Natural killer cell (primary cell): ENCODE data around the gene PIGZ. TPM values are rescaled to one million over a fixed set of nuclear protein-coding genes. Genes with fewer than 3 reads are reported as not detected.

Experiments
- ATAC-seq, 3 donors: fragments of 150-1000 bp in 2 of 3; fragments of 200-7000 bp in 1 of 3; cut with Tn5 transposase; 1 replicate in 1 of 3; 2 replicates in 2 of 3; pipeline ENCODE4 v1.10.0; 2021; ENCODE audit warnings: mild to moderate bottlenecking in 2 of 3, moderate library complexity in 2 of 3
- DNase-seq, 2 donors: peaks; one replicate each; pipeline versions ENCODE4 v3.0.0 to v3.0.0-alpha.2; 2013 to 2021; ENCODE audit warnings: mixed read lengths in 1 of 2
- H3K27ac ChIP-seq: one replicate; pipeline ENCODE4 v1.5.1; 2013; ENCODE audit warnings: mild to moderate bottlenecking, low read length
- H3K27me3 ChIP-seq: one replicate; pipeline ENCODE4 v1.6.1; 2013; ENCODE audit warnings: low read length; ENCODE audit not compliant: control insufficient read depth, insufficient read depth
- H3K36me3 ChIP-seq: one replicate; pipeline ENCODE4 v1.6.1; 2013; ENCODE audit warnings: low read length; ENCODE audit not compliant: control insufficient read depth, insufficient read depth
- H3K4me1 ChIP-seq: one replicate; pipeline ENCODE4 v1.6.1; 2013; ENCODE audit warnings: low read length; ENCODE audit not compliant: control insufficient read depth, insufficient read depth
- H3K4me3 ChIP-seq: one replicate; pipeline ENCODE4 v1.5.1; 2013; ENCODE audit warnings: low read length
- H3K9me3 ChIP-seq: one replicate; pipeline ENCODE4 v1.6.1; 2013; ENCODE audit warnings: low read length; ENCODE audit not compliant: control insufficient read depth, insufficient read depth
- H3K27ac Mint-ChIP-seq, 2 donors: one replicate each; pipeline ENCODE4 v1.8.0; 2022; ENCODE audit warnings: mild to moderate bottlenecking in 2 of 2, mixed read lengths in 2 of 2, moderate library complexity in 1 of 2
- H3K27me3 Mint-ChIP-seq, 2 donors: one replicate each; pipeline ENCODE4 v1.8.0; 2022; ENCODE audit warnings: low read depth in 2 of 2, mixed read lengths in 2 of 2
- H3K36me3 Mint-ChIP-seq: one replicate; pipeline ENCODE4 v1.8.0; 2022; ENCODE audit warnings: mixed read lengths
- H3K4me1 Mint-ChIP-seq, 2 donors: one replicate each; pipeline ENCODE4 v1.8.0; 2022; ENCODE audit warnings: mixed read lengths in 2 of 2
- H3K4me3 Mint-ChIP-seq: one replicate; pipeline ENCODE4 v1.8.0; 2022; ENCODE audit warnings: mild to moderate bottlenecking, moderate library complexity, mixed read lengths
- H3K9me3 Mint-ChIP-seq, 2 donors: one replicate each; pipeline ENCODE4 v1.8.0; 2022; ENCODE audit warnings: mixed read lengths in 2 of 2
- CTCF ChIP-seq: fragments of 200-600 bp; IDR thresholded peaks from one replicate; pipeline ENCODE4 v1.8.0; 2022; ENCODE audit warnings: antibody characterized with exemption
- WGBS: methylation state at CpG from one replicate; pipeline ENCODE4 v1.1.7; 2013; ENCODE audit warnings: missing lambda C conversion rate; ENCODE audit not compliant: insufficient coverage; 5-methylcytosine and 5-hydroxymethylcytosine counted together
- intact Hi-C: fragments of 100-400 bp; cut with micrococcal nuclease; formaldehyde crosslinking; loops from one replicate; pipeline ENCODE4 v1.14.2; 2022
- total RNA-seq, 4 donors: library from RNA; stranded (reverse); fragments of 120-200 nt in 1 of 4; gene quantifications; one replicate each; pipeline versions ENCODE4 v1.2.3 to v1.2.4, GENCODE V29; 2013 to 2022

PIGZ gene
- total RNA-seq, 3 donors from 2014 or later (not counting 1 experiment from before 2014, with no cell fraction given): 2.2 to 2.3 (median 2.2) TPM

- Mint-ChIP-seq H3K9me3 (no peaks in the 10 kb centered on the region), H3K27me3 (no peaks in the 10 kb centered on the region), H3K36me3 (no peaks in the 10 kb centered on the region), H3K27ac (peak overlapping the region in 1 of 2 donors; percentile 35), H3K4me3 (peak overlapping the region; percentile 82), H3K4me1 (peaks cover 5 to 25% of the 10 kb centered on the region in 2 donors)
- H3K27me3 ChIP-seq: no peaks in the 10 kb centered on the region
- no peaks in the 10 kb centered on the region for H3K36me3 ChIP-seq
- DNase-seq (peak; percentile 69 to 85), ATAC-seq (peak; percentile 80 to 84 (median 82))
- WGBS: 9% methylated on average over 98 of the region's 100 CpGs
- H3K27ac ChIP-seq: no peak overlapping the region
- intact Hi-C loops: loop anchor here (1.0 to 5.0 kb wide), 2 partner anchors 132 to 433 kb away; no protein-coding TSS in a partner anchor
- peaks cover 14% of the 10 kb centered on the region for H3K4me1 ChIP-seq
- no peaks in the 10 kb centered on the region for H3K9me3 ChIP-seq
- no peak overlapping the region for H3K4me3 ChIP-seq
- peak; percentile 93 for TF ChIP-seq CTCF
Measured at GRCh38 chr3:196969660-196970546, 1.3 kb upstream of the PIGZ start.

GRCh38 chr3:196969134-196969659 lies 564 bp upstream of the PIGZ start:
- Histone ChIP-seq H3K36me3 (no peaks in the 10 kb centered on the region), H3K27ac (no peak overlapping the region), H3K27me3 (no peaks in the 10 kb centered on the region), H3K9me3 (no peaks in the 10 kb centered on the region), H3K4me3 (peak overlapping the region; percentile 39), H3K4me1 (peaks cover 14% of the 10 kb centered on the region)
- H3K4me3 Mint-ChIP-seq: peak overlapping the region; percentile 96
- intact Hi-C loops: loop anchor here (1.0 to 5.0 kb wide), 2 partner anchors 131 to 432 kb away; no protein-coding TSS in a partner anchor
- H3K27ac Mint-ChIP-seq: peak overlapping the region in 1 of 2 donors; percentile 72
- peak; percentile 42 to 60 (median 53) for ATAC-seq
- H3K36me3 Mint-ChIP-seq: no peaks in the 10 kb centered on the region
- WGBS: under 1% methylated on average over 72 of the region's 72 CpGs
- H3K9me3 Mint-ChIP-seq: no peaks in the 10 kb centered on the region
- no peaks in the 10 kb centered on the region for H3K27me3 Mint-ChIP-seq
- DNase-seq: peak; percentile 39 to 63
- peaks cover 5 to 25% of the 10 kb centered on the region in 2 donors for H3K4me1 Mint-ChIP-seq
- no peak for TF ChIP-seq CTCF

GRCh38 chr3:196967412-196968232 lies 1.0 kb downstream of the PIGZ start:
- peak in 1 of 2 donors; percentile 10 for DNase-seq
- Mint-ChIP-seq H3K4me3 (peak overlapping the region; percentile 71), H3K27ac (no peak overlapping the region), H3K36me3 (no peaks in the 10 kb centered on the region), H3K9me3 (no peaks in the 10 kb centered on the region), H3K27me3 (no peaks in the 10 kb centered on the region), H3K4me1 (peaks cover 5 to 25% of the 10 kb centered on the region in 2 donors)
- no peak for TF ChIP-seq CTCF
- H3K27ac ChIP-seq: no peak overlapping the region
- no peaks in the 10 kb centered on the region for H3K36me3 ChIP-seq
- H3K4me3 ChIP-seq: peak overlapping the region; percentile 41
- intact Hi-C loops: loop anchor here (5.0 kb wide), 1 partner anchor 430 kb away; no protein-coding TSS in a partner anchor
- 79% methylated on average over 35 of the region's 35 CpGs for WGBS
- peaks cover 14% of the 10 kb centered on the region for H3K4me1 ChIP-seq
- no peaks in the 10 kb centered on the region for H3K9me3 ChIP-seq
- no peaks in the 10 kb centered on the region for H3K27me3 ChIP-seq
- ATAC-seq: no peak
